T-cell (primary cell): ENCODE data around the gene GRM8. TPM values are rescaled to one million over a fixed set of nuclear protein-coding genes. Genes with fewer than 3 reads are reported as not detected.

Source experiments
- ATAC-seq, 4 experiments: fragments of 200-7000 bp in 3 of 4; fragments of 150-1000 bp in 1 of 4; cut with Tn5 transposase; replicated peaks in 1 of 4; 1 replicate in 3 of 4; 2 replicates in 1 of 4; pipeline ENCODE4 v1.10.0; 2021; ENCODE audit warnings: moderate library complexity in 3 of 4, mild to moderate bottlenecking in 2 of 4, moderate number of reproducible peaks in 1 of 4
- CTCF ChIA-PET, 2 donors: fragments of 300-600 bp; sonication (Branson Sonifier 250); formaldehyde crosslinking; loops; one replicate each; lab custom pipeline; 2022; ENCODE audit warnings: antibody characterized with exemption in 2 of 2; lab: Charles Lee
- POLR2A ChIA-PET, 2 donors: fragments of 300-600 bp; sonication (Branson Sonifier 250); formaldehyde crosslinking; loops; one replicate each; lab custom pipeline; 2022; ENCODE audit warnings: antibody characterized with exemption in 2 of 2; lab: Charles Lee
- DNase-seq, 35 experiments: peaks; one replicate each; pipeline versions ENCODE4 v3.0.0 to v3.0.0-alpha.2; 2013 to 2023
- H3K27ac ChIP-seq: one replicate; pipeline ENCODE4 v1.5.1; 2013; ENCODE audit warnings: low read length
- H3K27me3 ChIP-seq, 2 experiments: replicated peaks in 1 of 2; 1 replicate in 1 of 2; 2 replicates in 1 of 2; pipeline versions ENCODE4 v1.6.1 to v1.7.0; 2013; ENCODE audit warnings: low read length in 1 of 2, mixed read lengths in 1 of 2; ENCODE audit not compliant: control insufficient read depth in 2 of 2, insufficient read depth in 2 of 2; ENCODE audit errors: extremely low read depth in 1 of 2
- H3K36me3 ChIP-seq, 2 donors: 1 replicate in 1 of 2; 2 replicates in 1 of 2; pipeline versions ENCODE4 v1.6.1 to v1.7.0; 2013; ENCODE audit warnings: low read length in 1 of 2; ENCODE audit not compliant: control insufficient read depth in 2 of 2, insufficient read depth in 1 of 2; ENCODE audit errors: extremely low read depth in 1 of 2
- H3K4me1 ChIP-seq, 2 experiments: 1 replicate in 1 of 2; 2 replicates in 1 of 2; pipeline versions ENCODE4 v1.6.1 to v1.7.0; 2013; ENCODE audit warnings: low read length in 2 of 2, mixed read lengths in 1 of 2; ENCODE audit not compliant: insufficient read depth in 2 of 2, control insufficient read depth in 1 of 2; ENCODE audit errors: extremely low read depth in 1 of 2
- H3K4me3 ChIP-seq, 2 donors: 1 replicate in 1 of 2; 2 replicates in 1 of 2; pipeline versions ENCODE4 v1.5.1 to v1.7.0; 2013; ENCODE audit warnings: mild to moderate bottlenecking in 2 of 2, low read length in 1 of 2, moderate library complexity in 1 of 2; ENCODE audit not compliant: control insufficient read depth in 1 of 2; ENCODE audit errors: extremely low read depth in 1 of 2
- H3K9me3 ChIP-seq: 2 replicates; pipeline ENCODE4 v1.7.0; 2013
- H3K27ac Mint-ChIP-seq, 2 donors: one replicate each; pipeline ENCODE4 v1.8.0; 2020 to 2021; ENCODE audit warnings: mild to moderate bottlenecking in 2 of 2, mixed read lengths in 2 of 2
- H3K27me3 Mint-ChIP-seq, 2 donors: one replicate each; pipeline ENCODE4 v1.8.0; 2021 to 2022; ENCODE audit warnings: mixed read lengths in 2 of 2
- H3K36me3 Mint-ChIP-seq: one replicate; pipeline ENCODE4 v1.8.0; 2021; ENCODE audit warnings: mixed read lengths
- H3K4me1 Mint-ChIP-seq, 3 donors: one replicate each; pipeline ENCODE4 v1.8.0; 2020 to 2022; ENCODE audit warnings: mixed read lengths in 3 of 3, mild to moderate bottlenecking in 1 of 3
- H3K4me3 Mint-ChIP-seq, 3 donors: one replicate each; pipeline ENCODE4 v1.8.0; 2020 to 2022; ENCODE audit warnings: mild to moderate bottlenecking in 3 of 3, mixed read lengths in 3 of 3, moderate library complexity in 3 of 3
- H3K9me3 Mint-ChIP-seq, 3 donors: one replicate each; pipeline ENCODE4 v1.8.0; 2020 to 2022; ENCODE audit warnings: mixed read lengths in 3 of 3
- WGBS: methylation state at CpG from one replicate; pipeline ENCODE4 v1.1.5; 2013; ENCODE audit warnings: missing lambda C conversion rate; ENCODE audit not compliant: insufficient coverage; 5-methylcytosine and 5-hydroxymethylcytosine counted together
- total RNA-seq, 35 experiments: library from RNA in 6 of 35; stranded (reverse) in 6 of 35; fragments of 120-200 nt in 1 of 35; gene quantifications; one replicate each; pipeline versions ENCODE4 v1.2.1 to v1.2.4 and lab custom pipeline; 2013 to 2026

The GRM8 gene
- total RNA-seq, 5 donors from 2014 or later (not counting 1 experiment from before 2014, with no cell fraction given), result not detected

DNA sequence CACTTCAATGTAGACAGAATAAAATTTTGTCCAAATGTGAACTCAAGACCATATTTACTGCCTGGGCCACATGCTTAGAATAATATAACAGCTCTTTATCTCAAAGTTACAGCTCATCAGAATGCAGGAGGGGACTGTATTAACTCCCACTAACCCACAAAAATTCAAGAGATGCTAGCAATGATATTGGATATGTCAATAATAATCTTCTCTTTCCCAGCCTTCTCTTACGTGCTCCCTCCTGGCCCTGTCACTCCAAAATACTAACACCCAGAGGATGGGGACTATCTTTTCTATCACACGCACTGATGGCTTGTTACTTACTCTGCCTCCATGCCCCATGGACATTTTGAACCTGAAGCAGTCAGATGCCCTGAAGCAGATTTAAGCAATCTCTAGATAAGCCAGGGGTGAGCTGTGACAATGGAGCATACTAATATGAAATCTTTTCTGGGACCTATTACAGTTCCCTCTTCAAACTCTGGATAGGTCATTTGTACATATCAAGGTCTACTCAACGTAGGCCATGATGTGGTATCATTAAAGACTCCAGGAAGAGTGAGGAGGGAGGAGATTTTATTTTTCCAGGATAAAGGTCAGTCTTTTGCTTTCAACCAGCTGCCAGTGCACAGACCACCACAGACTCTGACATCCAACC is 803.0 kb downstream of the GRM8 start:
- H3K4me3 ChIP-seq, result no peak overlapping the region
- H3K27ac Mint-ChIP-seq, result no peak overlapping the region
- H3K36me3 ChIP-seq, result no peaks in the 10 kb centered on the region
- no peak overlapping the region for H3K4me3 Mint-ChIP-seq
- H3K4me1 ChIP-seq, result no peaks in the 10 kb centered on the region
- H3K4me1 Mint-ChIP-seq, result no peaks in the 10 kb centered on the region
- no peak overlapping the region for H3K27ac ChIP-seq
- WGBS, result 80% methylated on average over 2 of the region's 3 CpGs
- POLR2A ChIA-PET, result no interaction called here
- no peaks in the 10 kb centered on the region for H3K36me3 Mint-ChIP-seq
- H3K27me3 ChIP-seq, result no peaks in the 10 kb centered on the region
- no peaks in the 10 kb centered on the region for H3K9me3 ChIP-seq
- H3K9me3 Mint-ChIP-seq, result peaks cover 0 to 7% (median 0%) of the 10 kb centered on the region in 3 donors
- no peak for DNase-seq
- ATAC-seq, result no peak
- CTCF ChIA-PET, result no interaction called here
- H3K27me3 Mint-ChIP-seq, result no peaks in the 10 kb centered on the region

DNA sequence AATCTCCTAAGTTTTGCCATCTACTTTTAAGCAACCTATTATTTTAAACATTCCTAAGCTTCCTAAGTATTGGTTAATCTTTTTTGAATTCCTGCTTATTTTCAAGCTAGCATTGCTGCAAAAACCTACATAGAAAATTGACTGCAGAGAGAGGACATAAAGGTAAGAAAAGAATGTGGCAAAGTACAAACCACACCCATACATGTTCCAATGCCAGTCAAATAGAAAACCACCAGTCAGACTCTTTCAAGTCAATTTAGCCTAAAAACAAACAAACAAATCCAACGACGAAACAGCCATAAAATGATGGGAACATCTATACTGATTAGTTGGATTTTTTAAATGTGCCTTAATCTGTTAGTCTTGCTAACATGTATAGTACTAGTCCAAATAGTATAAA is 804.8 kb downstream of the GRM8 start:
- ATAC-seq, result no peak

DNA sequence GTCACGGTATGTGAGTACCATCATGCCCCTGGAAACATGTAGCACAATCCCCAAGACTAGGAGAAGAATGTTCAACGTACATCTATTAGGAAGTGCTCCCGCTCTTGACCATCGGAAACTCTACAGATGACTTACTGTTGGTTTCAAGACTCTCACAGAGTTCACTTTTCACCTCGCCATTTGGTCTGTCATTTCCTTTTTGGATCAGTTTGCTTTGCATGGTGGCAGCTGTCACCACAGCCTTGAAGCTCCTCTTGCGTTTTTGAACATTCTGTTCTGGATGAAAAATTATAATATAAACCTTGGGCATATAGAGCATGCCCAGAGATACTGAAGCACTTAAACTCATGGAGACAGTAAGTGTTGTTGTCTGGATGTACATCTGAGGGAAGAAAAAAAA is 806.8 kb downstream of the GRM8 start:
- no peaks in the 10 kb centered on the region for H3K36me3 Mint-ChIP-seq
- no peaks in the 10 kb centered on the region for H3K4me1 ChIP-seq
- ChIA-PET POLR2A (no interaction called here), CTCF (no interaction called here)
- DNase-seq (no peak), ATAC-seq (no peak)
- H3K4me3 Mint-ChIP-seq, result no peak overlapping the region
- no peaks in the 10 kb centered on the region for H3K27me3 ChIP-seq
- 72% methylated on average over 6 of the region's 6 CpGs for WGBS
- no peaks in the 10 kb centered on the region for H3K9me3 Mint-ChIP-seq
- no peaks in the 10 kb centered on the region for H3K4me1 Mint-ChIP-seq
- H3K27me3 Mint-ChIP-seq, result no peaks in the 10 kb centered on the region
- no peak overlapping the region for H3K27ac Mint-ChIP-seq
- no peak overlapping the region for H3K4me3 ChIP-seq
- H3K27ac ChIP-seq, result no peak overlapping the region
- no peaks in the 10 kb centered on the region for H3K9me3 ChIP-seq
- H3K36me3 ChIP-seq, result no peaks in the 10 kb centered on the region

More for the DNA sequence above, 804.8 kb downstream of the GRM8 start:
- no peaks in the 10 kb centered on the region for H3K4me1 ChIP-seq
- no peak for DNase-seq
- Mint-ChIP-seq H3K9me3 (peaks cover 0 to 7% (median 0%) of the 10 kb centered on the region in 3 donors), H3K27me3 (no peaks in the 10 kb centered on the region), H3K4me3 (no peak overlapping the region), H3K27ac (no peak overlapping the region), H3K4me1 (no peaks in the 10 kb centered on the region), H3K36me3 (no peaks in the 10 kb centered on the region)
- no peak overlapping the region for H3K27ac ChIP-seq
- ChIA-PET POLR2A (no interaction called here), CTCF (no interaction called here)
- H3K27me3 ChIP-seq, result no peaks in the 10 kb centered on the region
- no CpG with 5 or more reads among the region's 2 CpGs for WGBS
- H3K36me3 ChIP-seq, result no peaks in the 10 kb centered on the region
- no peak overlapping the region for H3K4me3 ChIP-seq
- H3K9me3 ChIP-seq, result no peaks in the 10 kb centered on the region

DNA sequence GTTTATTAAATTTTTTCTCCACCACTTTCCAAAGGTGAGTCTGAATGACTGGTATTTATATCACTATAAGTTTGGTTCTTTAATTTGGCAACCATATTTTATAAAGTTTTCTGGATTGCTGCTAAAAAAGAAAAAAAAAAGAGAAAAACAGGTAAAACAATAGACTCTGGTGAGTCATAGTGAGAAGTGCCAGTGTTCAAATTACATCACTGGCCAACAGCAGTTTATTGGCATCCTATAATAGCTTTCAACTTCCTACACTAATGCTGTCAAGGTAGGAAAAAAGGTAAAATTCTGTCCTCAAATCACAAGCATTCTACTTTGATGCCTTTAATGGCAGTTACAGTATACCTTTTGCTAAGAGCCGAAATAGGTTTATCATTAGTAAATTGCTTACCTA is 808.8 kb downstream of the GRM8 start:
- Mint-ChIP-seq H3K36me3 (no peaks in the 10 kb centered on the region), H3K9me3 (peaks cover 0 to under 1% (median 0%) of the 10 kb centered on the region in 3 donors)
- CTCF ChIA-PET, result interaction anchor here in 1 of 2 donors (0.7 kb wide), 1 partner anchor 1637 kb away, joined by 3 read pairs; no protein-coding TSS in a partner anchor

DNA sequence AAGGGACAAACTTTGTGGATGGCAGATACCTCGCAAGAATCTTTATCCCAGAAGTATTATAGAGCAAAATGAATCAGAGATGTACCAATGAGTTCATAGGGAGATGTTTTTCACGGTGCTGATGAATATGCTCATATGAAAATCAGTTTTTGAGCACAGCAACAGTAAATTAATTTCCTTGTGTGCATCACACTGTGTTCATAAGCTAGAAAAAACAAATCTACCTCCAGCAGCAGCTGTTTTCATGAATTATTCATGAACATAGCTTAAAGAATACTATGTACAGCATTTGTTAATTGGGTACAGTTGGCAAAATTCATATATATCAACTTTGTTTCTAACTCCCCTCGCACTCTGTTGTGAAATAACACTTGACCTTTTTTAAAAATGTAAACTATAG is 809.8 kb downstream of the GRM8 start:
- Histone ChIP-seq H3K4me3 (no peak overlapping the region), H3K27me3 (no peaks in the 10 kb centered on the region), H3K36me3 (no peaks in the 10 kb centered on the region), H3K27ac (no peak overlapping the region), H3K9me3 (no peaks in the 10 kb centered on the region), H3K4me1 (no peaks in the 10 kb centered on the region)
- Mint-ChIP-seq H3K27ac (no peak overlapping the region), H3K4me1 (no peaks in the 10 kb centered on the region), H3K27me3 (no peaks in the 10 kb centered on the region), H3K4me3 (no peak overlapping the region), H3K36me3 (no peaks in the 10 kb centered on the region), H3K9me3 (peaks cover 0 to 2% (median 0%) of the 10 kb centered on the region in 3 donors)
- DNase-seq (no peak), ATAC-seq (no peak)
- POLR2A ChIA-PET, result no interaction called here
- no CpG with 5 or more reads among the region's 3 CpGs for WGBS
- CTCF ChIA-PET, result no interaction called here

More for the DNA sequence above, 808.8 kb downstream of the GRM8 start:
- no CpG with 5 or more reads among the region's 1 CpG for WGBS
- no peak overlapping the region for H3K4me3 ChIP-seq
- ATAC-seq (no peak), DNase-seq (no peak)
- H3K4me1 Mint-ChIP-seq, result no peaks in the 10 kb centered on the region
- no peak overlapping the region for H3K4me3 Mint-ChIP-seq
- no peaks in the 10 kb centered on the region for H3K36me3 ChIP-seq
- H3K27ac ChIP-seq, result no peak overlapping the region
- no peaks in the 10 kb centered on the region for H3K27me3 Mint-ChIP-seq
- POLR2A ChIA-PET, result no interaction called here
- no peaks in the 10 kb centered on the region for H3K27me3 ChIP-seq
- no peak overlapping the region for H3K27ac Mint-ChIP-seq
- no peaks in the 10 kb centered on the region for H3K9me3 ChIP-seq
- no peaks in the 10 kb centered on the region for H3K4me1 ChIP-seq

DNA sequence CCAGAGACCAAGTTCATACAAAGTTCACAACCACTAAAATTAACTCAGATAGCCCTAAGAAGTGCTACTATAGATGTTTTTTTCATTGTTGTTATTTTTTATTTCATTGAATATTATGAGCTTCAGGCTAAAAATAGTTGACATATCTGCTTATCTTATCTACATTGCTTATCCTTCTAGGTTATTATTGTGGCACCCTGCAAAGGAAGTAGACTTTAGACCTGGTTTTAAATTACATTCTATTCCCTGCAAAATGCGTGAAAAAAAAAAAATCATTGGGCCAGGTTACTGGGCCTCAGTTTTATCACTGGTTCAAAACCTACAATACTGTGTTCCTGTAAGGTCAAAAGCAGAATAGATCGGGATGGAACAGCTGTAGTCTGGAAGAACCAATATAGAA is 811.0 kb downstream of the GRM8 start:
- H3K27me3 Mint-ChIP-seq, result no peaks in the 10 kb centered on the region
- Histone ChIP-seq H3K36me3 (no peaks in the 10 kb centered on the region), H3K27me3 (no peaks in the 10 kb centered on the region), H3K4me1 (no peaks in the 10 kb centered on the region), H3K27ac (no peak overlapping the region), H3K4me3 (no peak overlapping the region), H3K9me3 (no peaks in the 10 kb centered on the region)
- CTCF ChIA-PET, result no interaction called here
- peaks cover 0 to 2% (median 0%) of the 10 kb centered on the region in 3 donors for H3K9me3 Mint-ChIP-seq
- POLR2A ChIA-PET, result no interaction called here
- H3K4me1 Mint-ChIP-seq, result no peaks in the 10 kb centered on the region
- H3K4me3 Mint-ChIP-seq, result no peak overlapping the region
- H3K36me3 Mint-ChIP-seq, result no peaks in the 10 kb centered on the region
- H3K27ac Mint-ChIP-seq, result no peak overlapping the region
- ATAC-seq, result no peak
- no peak for DNase-seq
- WGBS, result 80% methylated on average over 2 of the region's 2 CpGs
